DOHH2 (cell line): ENCODE results near the gene SEC22A.

Experiments used
- H3F3A ChIP-seq: fragments of 200-600 bp; sonication (generic), shearing (Covaris generic); 2 replicates; pipeline ENCODE4 v1.6.0; 2016; ENCODE audit warnings: antibody characterized with exemption, mild to moderate bottlenecking; ENCODE audit not compliant: control insufficient read depth, insufficient read depth
- H3K27ac ChIP-seq: fragments of 200-600 bp; sonication (generic); 2 replicates; pipeline ENCODE4 v1.5.1; 2014; ENCODE audit warnings: low read depth, mild to moderate bottlenecking, low read length, moderate library complexity
- H3K27me3 ChIP-seq: fragments of 200-600 bp; sonication (generic); 2 replicates; pipeline ENCODE4 v1.6.1; 2014; ENCODE audit warnings: mild to moderate bottlenecking, low read length, mixed read lengths; ENCODE audit not compliant: control insufficient read depth
- H3K36me3 ChIP-seq: fragments of 200-600 bp; sonication (generic); 2 replicates; pipeline ENCODE4 v1.6.1; 2014; ENCODE audit warnings: mild to moderate bottlenecking, low read length, moderate library complexity, mixed read lengths; ENCODE audit not compliant: control insufficient read depth
- H3K4me1 ChIP-seq: fragments of 200-600 bp; sonication (generic); 2 replicates; pipeline ENCODE4 v1.6.1; 2014; ENCODE audit warnings: mild to moderate bottlenecking, low read length, mixed read lengths; ENCODE audit not compliant: control insufficient read depth
- H3K4me2 ChIP-seq: fragments of 200-600 bp; sonication (generic); 2 replicates; pipeline ENCODE4 v1.6.0; 2014; ENCODE audit warnings: mild to moderate bottlenecking, low read length, moderate library complexity
- H3K4me3 ChIP-seq: fragments of 200-600 bp; sonication (generic); 2 replicates; pipeline ENCODE4 v1.5.1; 2014; ENCODE audit warnings: mild to moderate bottlenecking, low read length, mixed read lengths
- H3K79me2 ChIP-seq: fragments of 200-600 bp; sonication (generic); 2 replicates; pipeline ENCODE4 v1.6.1; 2014; ENCODE audit warnings: mild to moderate bottlenecking, low read length, mixed read lengths; ENCODE audit not compliant: control insufficient read depth
- H3K9me2 ChIP-seq: fragments of 200-600 bp; sonication (generic); replicated peaks from 2 replicates; pipeline ENCODE4 v1.6.1; 2014; ENCODE audit warnings: mild to moderate bottlenecking, low read length, mixed read lengths; ENCODE audit not compliant: control insufficient read depth
- H3K9me3 ChIP-seq: fragments of 200-600 bp; sonication (generic); 2 replicates; pipeline ENCODE4 v1.6.1; 2014; ENCODE audit warnings: antibody characterized with exemption, low read length, mixed read lengths; ENCODE audit not compliant: control insufficient read depth, insufficient read depth
- H4K20me1 ChIP-seq: fragments of 200-600 bp; sonication (generic); 2 replicates; pipeline ENCODE4 v1.6.0; 2014; ENCODE audit warnings: low read depth, mild to moderate bottlenecking, antibody characterized with exemption, low read length, moderate library complexity; ENCODE audit not compliant: control insufficient read depth, insufficient read depth
- CTCF ChIP-seq: fragments of 200-600 bp; sonication (generic); IDR thresholded peaks from one replicate; pipeline ENCODE4 v1.5.1; 2014; ENCODE audit warnings: antibody characterized with exemption, mild to moderate bottlenecking, low read depth, low read length; ENCODE audit not compliant: poor library complexity, severe bottlenecking
- EZH2phosphoT487 ChIP-seq: fragments of 200-600 bp; sonication (generic); IDR thresholded peaks from 2 replicates; pipeline ENCODE4 v1.6.1; 2017; ENCODE audit warnings: borderline replicate concordance, mild to moderate bottlenecking, antibody characterized with exemption, low read length, moderate library complexity, mixed read lengths

The SEC22A gene

GRCh38 chr3:123314359-123315270, 112.9 kb downstream of the SEC22A start:
- Histone ChIP-seq H4K20me1 (no peaks in the 10 kb centered on the region), H3K79me2 (no peaks in the 10 kb centered on the region), H3K27me3 (no peaks in the 10 kb centered on the region), H3K36me3 (no peaks in the 10 kb centered on the region), H3K4me1 (no peaks in the 10 kb centered on the region), H3K4me3 (no peak overlapping the region), H3K27ac (no peak overlapping the region), H3K9me3 (no peaks in the 10 kb centered on the region), H3F3A (no peaks in the 10 kb centered on the region), H3K9me2 (no peaks in the 10 kb centered on the region), H3K4me2 (no peak overlapping the region)
- TF ChIP-seq CTCF (no peak), EZH2phosphoT487 (no peak)

- Histone ChIP-seq H3K36me3 (no peaks in the 10 kb centered on the region), H3K4me1 (no peaks in the 10 kb centered on the region), H3K9me2 (no peaks in the 10 kb centered on the region), H3K4me3 (no peak overlapping the region), H3K4me2 (no peak overlapping the region), H3K27me3 (no peaks in the 10 kb centered on the region), H4K20me1 (no peaks in the 10 kb centered on the region), H3K79me2 (no peaks in the 10 kb centered on the region), H3K27ac (no peak overlapping the region), H3F3A (no peaks in the 10 kb centered on the region), H3K9me3 (no peaks in the 10 kb centered on the region)
- TF ChIP-seq EZH2phosphoT487 (no peak), CTCF (no peak)
Measured at GRCh38 chr3:123315271-123315595, 113.5 kb downstream of the SEC22A start.

GRCh38 chr3:123317716-123318115, 116.0 kb downstream of the SEC22A start:
- TF ChIP-seq CTCF (no peak), EZH2phosphoT487 (no peak)
- Histone ChIP-seq H3K4me1 (no peaks in the 10 kb centered on the region), H3K27me3 (0 out of 2 replicates have a peak, but pooled peaks cover 4% of the 10 kb centered on the region)

More at GRCh38 chr3:123317716-123318115, 116.0 kb downstream of the SEC22A start:
- H3F3A ChIP-seq, result no peaks in the 10 kb centered on the region
- H3K27ac ChIP-seq, result no peak overlapping the region
- H3K79me2 ChIP-seq, result no peaks in the 10 kb centered on the region
- H3K36me3 ChIP-seq, result no peaks in the 10 kb centered on the region
- H3K9me3 ChIP-seq, result no peaks in the 10 kb centered on the region
- no peak overlapping the region for H3K4me3 ChIP-seq
- no peaks in the 10 kb centered on the region for H4K20me1 ChIP-seq
- no peak overlapping the region for H3K4me2 ChIP-seq
- H3K9me2 ChIP-seq, result no peaks in the 10 kb centered on the region
